Subcutaneous adipose tissue (tissue), 4 donors: Measurements from ENCODE around the gene ANTXRL. TPM values are rescaled to one million over a fixed set of nuclear protein-coding genes. Genes with fewer than 3 reads are reported as not detected.

Experiments used
- total RNA-seq, 4 donors: library from RNA; depleted of rRNA; stranded (reverse); fragments of >200 nt; gene quantifications; one replicate each; pipeline ENCODE4 v1.1.0, GENCODE V29; 2016
- TF ChIP-seq, protein P1 (sequence below): fragments of 450-650 bp; IDR thresholded peaks from one replicate; pipeline ENCODE4 v1.5.1; 2016; ENCODE audit warnings: low read depth, mild to moderate bottlenecking, control low read depth, antibody characterized with exemption, moderate library complexity

Gene ANTXRL
- total RNA-seq, 4 donors from 2014 or later: not detected

DNA sequence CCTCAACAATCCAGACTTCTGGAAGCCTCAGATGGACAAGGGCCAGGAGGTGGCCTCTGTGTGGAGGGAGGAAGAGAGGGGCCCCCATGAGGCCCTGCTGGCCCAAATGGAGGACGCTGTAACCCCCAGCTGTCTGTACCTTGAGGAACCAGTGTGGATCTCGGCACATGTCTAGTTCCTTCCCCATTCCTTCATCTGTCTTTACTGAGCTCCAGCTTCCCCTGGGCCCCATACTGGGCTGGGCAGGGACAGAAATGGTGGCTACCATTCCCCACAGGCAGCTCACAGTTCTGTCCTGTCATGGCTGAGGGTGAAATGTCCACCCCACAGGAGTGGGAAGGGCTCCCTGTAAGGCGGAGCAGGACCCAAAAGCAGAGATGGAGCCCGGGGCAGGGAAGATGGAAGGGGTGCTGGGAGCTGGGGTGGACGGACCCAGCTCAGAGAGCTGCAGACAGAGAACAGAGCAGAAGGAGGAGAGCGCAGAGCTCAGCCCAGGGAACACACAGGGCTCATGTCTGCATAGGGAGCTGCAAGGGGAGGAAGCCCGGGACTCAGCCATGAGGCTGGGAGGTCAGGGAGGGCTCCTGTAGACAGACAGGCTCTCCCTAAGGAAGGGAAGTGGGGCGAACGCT is 22.8 kb downstream of the ANTXRL start:
- TF ChIP-seq, protein P1, sequence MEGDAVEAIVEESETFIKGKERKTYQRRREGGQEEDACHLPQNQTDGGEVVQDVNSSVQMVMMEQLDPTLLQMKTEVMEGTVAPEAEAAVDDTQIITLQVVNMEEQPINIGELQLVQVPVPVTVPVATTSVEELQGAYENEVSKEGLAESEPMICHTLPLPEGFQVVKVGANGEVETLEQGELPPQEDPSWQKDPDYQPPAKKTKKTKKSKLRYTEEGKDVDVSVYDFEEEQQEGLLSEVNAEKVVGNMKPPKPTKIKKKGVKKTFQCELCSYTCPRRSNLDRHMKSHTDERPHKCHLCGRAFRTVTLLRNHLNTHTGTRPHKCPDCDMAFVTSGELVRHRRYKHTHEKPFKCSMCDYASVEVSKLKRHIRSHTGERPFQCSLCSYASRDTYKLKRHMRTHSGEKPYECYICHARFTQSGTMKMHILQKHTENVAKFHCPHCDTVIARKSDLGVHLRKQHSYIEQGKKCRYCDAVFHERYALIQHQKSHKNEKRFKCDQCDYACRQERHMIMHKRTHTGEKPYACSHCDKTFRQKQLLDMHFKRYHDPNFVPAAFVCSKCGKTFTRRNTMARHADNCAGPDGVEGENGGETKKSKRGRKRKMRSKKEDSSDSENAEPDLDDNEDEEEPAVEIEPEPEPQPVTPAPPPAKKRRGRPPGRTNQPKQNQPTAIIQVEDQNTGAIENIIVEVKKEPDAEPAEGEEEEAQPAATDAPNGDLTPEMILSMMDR: no peak

GRCh38 chr10:46310143-46310514 is 23.3 kb downstream of the ANTXRL start:
- TF ChIP-seq, protein P1: no peak

DNA sequence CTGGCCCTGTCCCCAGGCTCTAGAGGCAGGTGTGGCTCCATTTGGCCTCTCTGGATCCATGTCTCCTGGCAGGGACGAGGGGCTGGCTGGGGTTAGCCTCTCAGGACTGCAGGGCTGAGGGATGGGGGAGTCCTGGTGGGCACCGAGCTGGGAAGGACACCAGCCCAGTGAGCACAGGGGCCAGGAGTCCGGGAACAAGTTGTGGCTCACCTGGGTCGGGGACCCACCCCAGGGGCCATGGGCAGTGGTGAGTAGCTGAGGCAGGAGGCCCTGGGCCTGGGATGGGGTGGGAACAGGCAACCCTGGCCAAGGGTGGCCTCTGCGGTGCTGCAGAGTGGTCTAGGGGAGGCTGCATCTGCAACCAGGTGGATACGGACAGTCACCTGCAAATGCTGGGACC is 24.1 kb downstream of the ANTXRL start:
- TF ChIP-seq, protein P1: no peak

DNA sequence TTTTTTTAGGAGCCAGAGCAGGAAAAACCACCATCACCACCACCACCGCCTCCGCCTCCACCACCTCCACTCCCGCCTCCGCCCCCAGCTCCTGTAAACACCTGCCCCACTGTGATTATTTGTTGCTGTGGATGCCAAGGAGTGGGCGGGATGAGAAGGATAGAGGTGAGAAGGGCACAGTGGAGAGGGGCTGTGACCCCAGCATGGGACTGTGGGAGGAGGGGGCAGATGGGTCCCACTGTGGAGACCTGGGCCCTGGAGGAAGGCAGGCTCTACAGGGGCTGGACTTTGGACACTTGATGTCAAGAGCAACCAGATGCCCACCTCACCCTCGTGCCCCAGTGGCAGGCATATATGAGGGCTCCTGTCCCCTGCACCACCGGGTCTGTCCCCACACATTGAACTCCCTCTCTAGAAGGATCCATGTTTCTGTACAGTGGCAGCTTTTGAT is 24.7 kb downstream of the ANTXRL start:
- TF ChIP-seq, protein P1: no peak

- TF ChIP-seq, protein P1: no peak
Observed at GRCh38 chr10:46312953-46313352, 26.2 kb downstream of the ANTXRL start.

- TF ChIP-seq, protein P1: no peak
Observed at GRCh38 chr10:46314071-46314470, 27.3 kb downstream of the ANTXRL start.

DNA sequence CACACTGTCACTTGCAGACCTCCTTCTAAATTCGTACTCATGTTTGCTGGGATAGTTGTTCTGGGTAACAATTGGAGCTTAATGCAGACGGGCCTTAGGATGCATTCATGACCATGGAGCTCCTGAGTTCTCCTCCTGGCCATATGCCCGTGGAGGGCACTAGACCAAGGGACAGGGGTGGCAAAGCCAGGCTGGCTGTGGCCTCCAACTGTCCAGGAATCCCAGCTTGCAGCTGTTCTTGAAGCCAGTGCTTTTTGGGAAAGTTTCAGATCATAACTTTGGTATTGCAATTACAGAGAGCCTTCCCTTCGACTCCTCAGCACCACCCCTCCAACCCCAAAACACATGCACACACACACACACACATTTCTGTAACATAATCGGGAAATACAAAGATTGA is 30.6 kb downstream of the ANTXRL start:
- TF ChIP-seq, protein P1: no peak
